GM10248 (cell line): ENCODE results near the gene TSPEAR.
"Not testable (repeated sequence)": the region's sequence is repeated elsewhere in the genome, so short reads cannot be mapped to it uniquely, and the experiment has no call there.

Source experiments
- CTCF ChIA-PET: fragments of 300-600 bp; sonication (Branson Sonifier 250); formaldehyde crosslinking; extraction: SDS; loops from one replicate; lab custom pipeline; 2021; ENCODE audit warnings: antibody characterized with exemption; lab: Yijun Ruan, JAX
- POLR2A ChIA-PET: fragments of 350-650 bp; sonication (Branson Sonifier 250); formaldehyde crosslinking; extraction: SDS; loops from one replicate; lab custom pipeline; 2020; ENCODE audit warnings: antibody characterized with exemption; lab: Yijun Ruan, JAX
- DNase-seq: peaks from one replicate; pipeline ENCODE4 v3.0.0; 2012; ENCODE audit errors: extremely low spot score
- TF ChIP-seq, protein P1 (sequence below): IDR thresholded peaks from 2 replicates; pipeline ENCODE4 v1.5.1; 2012; ENCODE audit warnings: mild to moderate bottlenecking, low read depth; ENCODE audit errors: extremely low read depth, missing control alignments, control extremely low read depth

TSPEAR gene

DNA sequence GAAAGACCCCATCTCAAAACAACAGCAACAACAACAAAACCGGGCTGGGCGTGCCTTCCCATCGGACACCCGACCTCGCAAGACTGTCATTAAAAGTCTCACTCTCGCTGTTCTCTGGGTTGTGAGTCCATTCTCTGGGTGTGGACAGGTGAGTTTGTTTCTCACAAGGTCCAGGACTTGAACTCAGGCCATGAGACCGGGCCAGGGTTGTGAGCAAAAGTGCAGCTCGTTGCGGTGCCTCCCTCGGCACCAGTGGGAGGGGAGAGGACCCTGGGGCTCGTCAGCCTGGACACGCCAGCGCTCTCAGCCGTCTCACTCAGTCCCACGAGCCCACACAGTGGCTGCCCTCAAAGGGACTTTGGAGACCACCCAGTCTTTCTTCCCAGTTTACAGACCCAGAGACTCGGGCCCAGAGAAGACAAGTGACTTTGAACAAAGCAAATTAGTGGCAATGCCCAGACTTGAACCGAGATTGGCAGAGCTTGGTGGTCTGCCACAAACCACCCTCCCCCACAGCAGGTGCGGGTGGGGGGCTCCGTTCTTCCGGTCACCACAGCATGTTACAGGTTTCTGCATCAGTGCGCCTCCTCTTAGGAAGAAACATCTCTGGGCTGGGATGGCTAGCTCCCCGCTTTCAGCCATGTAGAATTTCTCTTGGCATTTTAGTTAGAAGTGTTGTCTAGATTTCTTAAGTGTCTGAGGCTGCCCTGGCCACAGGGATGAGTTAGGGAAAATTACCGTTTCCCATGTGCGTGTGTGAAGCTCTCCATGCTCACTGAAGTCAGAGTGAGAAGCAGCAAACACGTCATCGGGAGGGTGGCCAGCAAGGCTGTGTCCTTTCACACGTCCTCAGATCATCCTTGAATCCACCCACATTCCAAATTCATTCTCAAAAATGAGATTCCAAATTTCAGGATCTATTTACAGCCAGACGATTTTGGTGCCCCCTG, 227.8 kb downstream of the TSPEAR start:
- TF ChIP-seq, protein P1, sequence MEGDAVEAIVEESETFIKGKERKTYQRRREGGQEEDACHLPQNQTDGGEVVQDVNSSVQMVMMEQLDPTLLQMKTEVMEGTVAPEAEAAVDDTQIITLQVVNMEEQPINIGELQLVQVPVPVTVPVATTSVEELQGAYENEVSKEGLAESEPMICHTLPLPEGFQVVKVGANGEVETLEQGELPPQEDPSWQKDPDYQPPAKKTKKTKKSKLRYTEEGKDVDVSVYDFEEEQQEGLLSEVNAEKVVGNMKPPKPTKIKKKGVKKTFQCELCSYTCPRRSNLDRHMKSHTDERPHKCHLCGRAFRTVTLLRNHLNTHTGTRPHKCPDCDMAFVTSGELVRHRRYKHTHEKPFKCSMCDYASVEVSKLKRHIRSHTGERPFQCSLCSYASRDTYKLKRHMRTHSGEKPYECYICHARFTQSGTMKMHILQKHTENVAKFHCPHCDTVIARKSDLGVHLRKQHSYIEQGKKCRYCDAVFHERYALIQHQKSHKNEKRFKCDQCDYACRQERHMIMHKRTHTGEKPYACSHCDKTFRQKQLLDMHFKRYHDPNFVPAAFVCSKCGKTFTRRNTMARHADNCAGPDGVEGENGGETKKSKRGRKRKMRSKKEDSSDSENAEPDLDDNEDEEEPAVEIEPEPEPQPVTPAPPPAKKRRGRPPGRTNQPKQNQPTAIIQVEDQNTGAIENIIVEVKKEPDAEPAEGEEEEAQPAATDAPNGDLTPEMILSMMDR = no peak
- DNase-seq = no peak
- CTCF ChIA-PET = interaction anchor here (1.0 to 1.7 kb wide), 2 partner anchors 10 to 11 kb away, joined by 3 to 6 read pairs; no protein-coding TSS in a partner anchor
- POLR2A ChIA-PET = no interaction called here

DNA sequence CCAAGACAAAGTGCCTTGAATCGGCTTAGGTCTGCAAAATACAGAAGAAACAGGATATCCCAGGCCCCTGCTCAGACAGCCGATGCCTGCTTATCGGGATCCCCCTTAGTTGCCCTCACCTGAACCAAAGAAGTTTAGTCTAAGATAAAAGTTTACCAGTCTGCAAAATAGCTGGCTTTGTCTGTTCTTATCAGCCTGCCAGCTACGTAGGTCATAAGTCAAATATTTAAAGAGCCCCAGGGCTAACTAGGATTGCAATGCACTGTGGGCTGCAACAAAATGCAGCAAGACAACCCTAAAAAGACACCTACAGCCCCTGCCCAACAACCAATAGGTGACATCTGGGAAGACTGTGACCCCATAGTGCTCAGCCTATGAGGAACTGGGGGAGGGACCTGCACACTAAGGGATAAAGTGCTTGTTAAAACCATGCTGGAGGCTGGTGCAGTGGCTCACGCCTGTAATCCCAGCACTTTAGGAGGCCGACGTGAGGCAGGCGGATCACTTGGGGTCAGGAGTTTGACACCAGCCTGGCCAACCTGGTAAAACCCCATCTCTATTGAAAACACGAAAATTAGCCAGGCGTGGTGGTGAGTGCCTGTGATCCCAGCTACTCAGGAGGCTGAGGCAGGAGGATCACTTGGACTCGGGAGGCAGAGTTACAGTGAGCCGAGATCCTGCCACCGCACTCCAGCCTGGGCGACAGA, 228.6 kb downstream of the TSPEAR start:
- ChIA-PET POLR2A (no interaction called here), CTCF (interaction anchor here (1.4 to 1.9 kb wide), 2 partner anchors 12 to 311 kb away, joined by 5 to 11 read pairs; no protein-coding TSS in a partner anchor)
- TF ChIP-seq, protein P1 = no peak
- no peak for DNase-seq

DNA sequence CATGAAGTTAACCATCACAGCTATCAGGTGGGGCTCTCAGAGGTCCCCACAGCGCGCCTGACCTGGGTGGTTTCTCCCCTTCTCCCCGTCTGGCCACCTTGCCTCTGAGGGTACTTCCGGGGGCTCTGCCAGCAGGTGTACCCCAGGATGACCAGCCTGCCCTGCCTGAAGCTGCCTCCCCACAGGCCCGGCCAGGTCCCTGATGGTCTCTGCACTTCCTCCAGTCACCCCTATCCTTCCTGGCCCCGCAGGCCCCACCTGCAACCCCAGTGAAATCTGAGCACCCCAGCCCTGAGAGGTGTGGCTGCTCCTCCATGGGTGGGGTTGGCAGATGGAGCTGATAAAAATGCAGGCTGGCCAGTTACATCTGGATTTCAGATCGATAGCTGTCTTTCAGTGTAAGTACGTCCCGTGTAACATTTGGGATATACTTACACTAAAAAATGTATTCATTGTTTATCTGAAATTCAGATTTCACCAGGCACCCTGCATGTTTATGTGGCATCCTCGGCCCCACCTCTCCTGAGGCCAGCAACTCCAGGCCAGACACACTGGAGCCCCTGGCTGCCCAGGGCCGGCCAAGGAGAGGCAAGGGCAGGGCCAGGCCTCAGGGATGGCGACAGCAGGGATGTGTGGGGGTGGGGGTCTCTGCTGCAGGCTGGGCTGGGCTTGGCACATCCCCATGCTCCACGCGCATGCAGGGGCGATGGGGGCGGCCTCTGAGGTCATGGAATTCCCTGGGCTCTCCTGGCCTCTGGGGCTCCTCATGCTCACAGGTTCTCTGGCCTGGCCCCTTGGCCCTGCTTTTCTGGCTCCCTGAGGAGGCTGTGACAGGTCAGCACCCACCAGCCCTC, 230.9 kb downstream of the TSPEAR start:
- ChIA-PET CTCF (interaction anchor here (0.7 to 1.9 kb wide), 10 partner anchors 10 to 424 kb away, joined by 3 to 11 read pairs (median 5); partner anchors contain the start of gene UBE2G2), POLR2A (interaction anchor here (0.5 kb wide), 1 partner anchor 176 kb away, joined by 5 read pairs; no protein-coding TSS in a partner anchor)
- TF ChIP-seq, protein P1 = no peak
- no peak for DNase-seq

DNA sequence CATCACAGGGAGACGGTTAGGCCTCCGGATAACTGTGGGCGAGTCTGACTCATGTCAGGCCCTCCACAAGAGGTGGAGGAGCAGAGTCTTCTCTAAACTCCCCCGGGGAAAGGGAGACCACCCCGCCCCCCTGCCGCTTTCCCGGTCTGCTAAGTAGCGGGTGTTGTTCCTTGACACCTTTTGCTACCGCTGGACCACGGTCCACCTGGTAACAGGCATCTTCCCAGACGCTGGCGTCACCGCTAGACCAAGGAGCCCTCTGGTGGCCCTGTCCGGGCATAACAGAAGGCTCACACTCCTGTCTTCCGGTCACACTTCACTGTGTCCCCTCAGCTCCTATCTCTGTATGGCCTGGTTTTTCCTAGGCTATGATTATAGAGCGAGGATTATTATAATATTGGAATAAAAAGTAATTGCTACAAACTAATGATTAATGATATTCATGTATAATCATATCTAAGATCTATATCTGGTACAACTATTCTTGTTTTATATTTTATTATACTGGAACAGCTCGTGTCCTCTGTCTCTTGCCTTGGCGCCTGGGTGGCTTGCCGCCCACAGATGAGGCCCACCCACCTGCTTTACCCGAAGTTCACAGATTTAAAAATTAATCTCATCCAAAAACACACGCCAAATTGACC, 231.7 kb downstream of the TSPEAR start:
- ChIA-PET POLR2A (interaction anchor here (0.5 kb wide), 1 partner anchor 175 kb away, joined by 5 read pairs; no protein-coding TSS in a partner anchor), CTCF (interaction anchor here (0.7 to 1.9 kb wide), 9 partner anchors 10 to 423 kb away, joined by 3 to 9 read pairs (median 4); partner anchors contain the start of gene UBE2G2)
- TF ChIP-seq, protein P1 = peak; percentile 51
- DNase-seq = not testable (repeated sequence)

DNA sequence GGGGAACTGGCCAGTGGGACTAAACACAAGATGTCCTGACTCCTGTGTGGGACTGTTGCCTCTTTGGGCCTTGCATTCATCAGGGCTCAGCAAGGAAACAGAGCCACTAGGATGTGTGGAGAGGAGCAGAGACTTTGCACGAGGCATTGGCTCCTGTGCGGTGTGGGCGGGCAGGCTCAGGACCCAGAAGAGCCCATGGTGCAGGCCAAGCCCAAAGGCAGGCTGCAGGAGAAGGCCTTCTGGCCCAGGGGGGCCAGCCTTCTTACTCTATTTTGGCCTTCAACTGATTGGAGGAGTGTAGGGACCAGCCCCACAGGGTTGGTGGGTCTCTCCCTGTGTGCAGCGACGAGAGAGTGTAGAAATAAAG, 232.6 kb downstream of the TSPEAR start:
- ChIA-PET POLR2A (no interaction called here), CTCF (interaction anchor here (0.9 to 1.0 kb wide), 2 partner anchors 9 to 177 kb away, joined by 3 to 4 read pairs; no protein-coding TSS in a partner anchor)
- no peak for DNase-seq
- TF ChIP-seq, protein P1 = no peak
